Peyer's patch (tissue), 4 donors: Measurements from ENCODE around the gene PCNX2.

Source experiments
- POLR2A ChIP-seq, 2 donors: fragments of 450-650 bp; IDR thresholded peaks; one replicate each; pipeline ENCODE4 v1.5.1; 2017; ENCODE audit warnings: antibody characterized with exemption in 2 of 2, mild to moderate bottlenecking in 2 of 2, moderate library complexity in 2 of 2
- TF ChIP-seq, protein P1 (sequence below), 6 experiments: fragments of 450-650 bp in 4 of 6; fragments of 200-600 bp in 2 of 6; sonication (generic) in 1 of 6; IDR thresholded peaks; one replicate each; pipeline ENCODE4 v1.5.1; 2017 to 2019; ENCODE audit warnings: antibody characterized with exemption in 6 of 6, mild to moderate bottlenecking in 3 of 6, moderate library complexity in 1 of 6

GRCh38 chr1:233319272-233319671 is 23.7 kb upstream of the PCNX2 start:
- TF ChIP-seq, protein P1, sequence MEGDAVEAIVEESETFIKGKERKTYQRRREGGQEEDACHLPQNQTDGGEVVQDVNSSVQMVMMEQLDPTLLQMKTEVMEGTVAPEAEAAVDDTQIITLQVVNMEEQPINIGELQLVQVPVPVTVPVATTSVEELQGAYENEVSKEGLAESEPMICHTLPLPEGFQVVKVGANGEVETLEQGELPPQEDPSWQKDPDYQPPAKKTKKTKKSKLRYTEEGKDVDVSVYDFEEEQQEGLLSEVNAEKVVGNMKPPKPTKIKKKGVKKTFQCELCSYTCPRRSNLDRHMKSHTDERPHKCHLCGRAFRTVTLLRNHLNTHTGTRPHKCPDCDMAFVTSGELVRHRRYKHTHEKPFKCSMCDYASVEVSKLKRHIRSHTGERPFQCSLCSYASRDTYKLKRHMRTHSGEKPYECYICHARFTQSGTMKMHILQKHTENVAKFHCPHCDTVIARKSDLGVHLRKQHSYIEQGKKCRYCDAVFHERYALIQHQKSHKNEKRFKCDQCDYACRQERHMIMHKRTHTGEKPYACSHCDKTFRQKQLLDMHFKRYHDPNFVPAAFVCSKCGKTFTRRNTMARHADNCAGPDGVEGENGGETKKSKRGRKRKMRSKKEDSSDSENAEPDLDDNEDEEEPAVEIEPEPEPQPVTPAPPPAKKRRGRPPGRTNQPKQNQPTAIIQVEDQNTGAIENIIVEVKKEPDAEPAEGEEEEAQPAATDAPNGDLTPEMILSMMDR (IDR thresholded peaks at IDR 0.05), result no peak
- no peak for TF ChIP-seq POLR2A (IDR thresholded peaks at IDR 0.05)
